ENCODE measurements around the gene UBE2D2.
"Not testable (repeated sequence)": the region's sequence is repeated elsewhere in the genome, so short reads cannot be mapped to it uniquely, and the experiment has no call there.

The UBE2D2 gene

GRCh38 chr5:139560752-139561654 lies at the start of gene UBE2D2:
UBE2D2 (plus strand) TSS chr5:139561339; CDS start chr5:139561792, 453 bp downstream.
- peak; percentile 92 for DNase-seq (ENCODE audit: low read depth)

GRCh38 chr5:139512786-139513390 lies 48.3 kb upstream of the UBE2D2 start:
- DNase-seq (ENCODE audit: low read depth), result no peak

GRCh38 chr5:139513434-139513833 lies 47.7 kb upstream of the UBE2D2 start:
- DNase-seq (ENCODE audit: low read depth), result peak; percentile 66

GRCh38 chr5:139513852-139514485 lies 47.2 kb upstream of the UBE2D2 start:
- no peak for DNase-seq (ENCODE audit: low read depth)

- no peak for DNase-seq (ENCODE audit: low read depth)
Measured at GRCh38 chr5:139514486-139514856, 46.7 kb upstream of the UBE2D2 start.

GRCh38 chr5:139517683-139518564 lies 43.2 kb upstream of the UBE2D2 start:
- DNase-seq (ENCODE audit: low read depth), result peak; percentile 74

GRCh38 chr5:139523635-139524445 lies 37.3 kb upstream of the UBE2D2 start:
- DNase-seq (ENCODE audit: low read depth), result no peak

- DNase-seq (ENCODE audit: low read depth), result no peak
Measured at GRCh38 chr5:139524446-139524845, 36.7 kb upstream of the UBE2D2 start.

GRCh38 chr5:139524940-139525585 lies 36.1 kb upstream of the UBE2D2 start:
- no peak for DNase-seq (ENCODE audit: low read depth)

GRCh38 chr5:139525586-139526308 lies 35.4 kb upstream of the UBE2D2 start:
- not testable (repeated sequence) for DNase-seq (ENCODE audit: low read depth)

GRCh38 chr5:139526309-139527089 lies 34.6 kb upstream of the UBE2D2 start:
- not testable (repeated sequence) for DNase-seq (ENCODE audit: low read depth)

GRCh38 chr5:139527090-139527470 lies 34.1 kb upstream of the UBE2D2 start:
- not testable (repeated sequence) for DNase-seq (ENCODE audit: low read depth)

- DNase-seq (ENCODE audit: low read depth), result not testable (repeated sequence)
Measured at GRCh38 chr5:139527896-139528467, 33.2 kb upstream of the UBE2D2 start.

GRCh38 chr5:139528695-139529094 lies 32.4 kb upstream of the UBE2D2 start:
- DNase-seq (ENCODE audit: low read depth), result not testable (repeated sequence)

- DNase-seq (ENCODE audit: low read depth), result not testable (repeated sequence)
Measured at GRCh38 chr5:139530079-139530478, 31.1 kb upstream of the UBE2D2 start.

GRCh38 chr5:139531772-139532169 lies 29.4 kb upstream of the UBE2D2 start:
- DNase-seq (ENCODE audit: low read depth), result no peak

- DNase-seq (ENCODE audit: low read depth), result no peak
Measured at GRCh38 chr5:139543423-139543991, 17.6 kb upstream of the UBE2D2 start.

- not testable (repeated sequence) for DNase-seq (ENCODE audit: low read depth)
Measured at GRCh38 chr5:139546593-139546992, 14.5 kb upstream of the UBE2D2 start.

All from stimulated activated CD8-positive, alpha-beta memory T cell treated with anti-CD3 and anti-CD28 coated beads, Interleukin-15, amount 100 ng/mL, for 1 hour (primary cell).